Stimulated activated CD4-positive, alpha-beta T cell treated with anti-CD3 and anti-CD28 coated beads, Interleukin-15, amount 100 ng/mL, for 24 hours (primary cell): ENCODE results near the gene SLC22A7.
"Not testable (repeated sequence)": the region's sequence is repeated elsewhere in the genome, so short reads cannot be mapped to it uniquely, and the experiment has no call there.

Experiments
- DNase-seq: peaks from one replicate; pipeline ENCODE4 v3.0.0-alpha.2; 2020

Gene SLC22A7

DNA sequence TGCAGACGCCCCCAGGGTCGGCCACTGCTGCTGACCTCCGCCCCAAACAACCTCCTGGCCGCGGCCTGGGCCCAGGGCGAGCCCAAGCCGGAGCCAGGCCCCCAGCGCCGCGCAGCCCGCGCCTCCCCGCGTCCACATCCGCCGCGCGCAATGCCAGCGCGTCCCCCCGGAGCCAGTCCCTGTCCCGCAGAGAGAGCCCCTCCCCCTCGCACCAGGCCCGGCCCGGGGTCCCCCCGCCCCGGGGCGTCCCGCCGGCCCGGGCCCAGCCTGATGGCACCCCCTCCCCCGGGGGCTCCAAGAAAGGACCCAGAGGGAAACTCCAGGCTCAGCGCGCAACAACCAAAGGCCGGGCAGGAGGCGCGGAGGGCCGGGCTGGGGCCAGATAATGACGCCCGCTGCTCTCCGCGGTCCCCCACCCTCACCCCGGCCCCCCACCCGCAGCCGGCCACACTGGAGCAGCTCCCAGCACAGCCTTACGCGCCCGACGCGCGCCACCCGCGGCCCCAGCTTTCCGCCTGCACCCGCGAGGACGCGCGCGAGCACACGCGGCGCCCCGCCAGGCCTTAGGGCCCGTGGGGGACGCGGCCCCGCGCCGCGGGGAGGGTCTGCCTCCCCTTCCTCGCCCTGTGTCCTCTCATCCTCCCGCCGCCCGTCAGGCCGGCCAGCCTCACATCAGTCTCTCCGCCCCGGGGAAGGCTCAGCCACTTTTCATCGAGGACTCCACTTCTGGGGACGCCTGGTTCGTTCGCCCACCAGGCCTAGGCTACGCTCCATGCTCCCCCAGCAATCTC is 12.9 kb upstream of the SLC22A7 start:
- no peak for DNase-seq

DNA sequence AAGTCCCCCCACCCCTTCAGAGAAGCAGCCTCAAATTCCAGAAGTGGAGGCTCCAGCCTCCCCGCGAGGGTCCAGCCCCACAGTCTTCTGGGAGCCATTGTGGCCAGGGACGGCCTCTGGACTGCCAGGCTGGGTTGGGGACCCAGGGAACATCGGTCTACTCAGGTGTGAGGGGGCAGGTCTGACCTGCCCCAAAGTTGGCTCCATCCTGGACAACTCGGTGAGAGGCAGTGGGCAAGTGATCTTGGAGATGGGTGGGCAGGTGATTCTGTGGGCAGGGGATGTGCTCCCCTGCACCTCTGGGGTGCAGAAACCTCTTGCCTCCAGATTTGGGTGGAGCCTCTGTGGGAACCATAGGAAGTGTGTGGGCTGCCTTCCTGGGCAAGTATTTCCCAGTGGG is 12.2 kb upstream of the SLC22A7 start:
- DNase-seq: no peak

DNA sequence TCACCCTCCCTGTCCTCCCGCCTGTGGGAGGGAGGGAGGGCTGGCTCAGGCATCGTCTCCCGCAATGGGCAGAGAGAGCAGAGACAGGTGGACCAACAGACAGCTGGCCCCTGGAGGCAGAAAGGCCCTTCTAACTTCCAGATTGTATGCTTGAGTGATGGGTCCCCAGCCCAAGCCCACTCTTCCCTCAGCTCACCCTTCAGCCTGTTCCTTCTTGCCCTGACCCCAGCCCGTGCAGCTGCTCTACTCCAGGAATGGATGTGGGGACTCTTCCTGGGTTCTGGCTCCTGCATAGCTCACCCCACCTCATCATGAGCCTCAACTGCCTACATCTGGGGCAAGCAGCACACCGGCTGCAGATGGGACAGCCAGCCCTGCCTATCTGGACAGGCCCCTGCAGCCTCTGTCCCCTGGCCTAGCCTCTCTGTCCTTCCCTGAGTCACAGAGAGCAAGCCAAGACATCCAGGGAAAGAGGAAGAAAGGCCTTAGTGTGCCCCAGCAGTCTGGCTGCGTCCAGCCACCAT is 11.5 kb upstream of the SLC22A7 start:
- no peak for DNase-seq

DNA sequence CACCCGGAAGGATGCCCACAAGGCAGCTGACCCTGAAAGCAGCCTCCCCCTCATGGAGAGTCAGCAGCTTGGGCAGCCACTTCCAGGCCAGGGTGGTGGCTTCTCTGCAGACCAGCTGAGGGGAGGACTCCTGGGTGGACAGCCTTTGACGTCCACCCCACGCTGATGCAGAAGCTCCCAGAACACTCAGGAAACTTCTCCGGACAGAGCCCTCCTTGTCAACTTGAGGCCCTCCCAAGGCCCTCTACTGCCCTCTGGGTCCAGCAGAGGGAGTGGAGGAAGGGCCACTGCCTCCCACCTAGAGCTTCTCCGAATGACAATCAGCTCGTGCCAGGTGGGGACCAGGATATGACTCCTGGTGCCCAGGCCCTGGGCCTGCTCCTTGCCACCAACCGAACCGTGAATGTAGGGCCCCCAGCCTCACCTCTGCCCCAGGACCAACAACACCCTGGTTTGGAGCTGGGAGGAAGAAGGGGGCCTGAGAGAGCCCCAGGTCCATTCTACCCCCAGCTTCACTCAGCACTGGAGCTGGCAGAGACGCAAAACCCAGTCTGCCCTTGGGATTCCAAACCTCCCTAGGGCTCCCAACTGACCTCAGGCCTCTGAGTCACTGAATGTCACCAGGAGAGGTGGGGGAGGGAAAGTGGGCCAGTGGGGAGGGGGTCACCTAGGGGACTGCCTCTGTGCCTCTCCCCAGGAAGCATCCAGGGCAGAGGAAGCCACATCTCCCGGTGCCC is 10.9 kb upstream of the SLC22A7 start:
- DNase-seq: no peak

GRCh38 chr6:43287717-43288679 is 10.1 kb upstream of the SLC22A7 start:
- no peak for DNase-seq

DNA sequence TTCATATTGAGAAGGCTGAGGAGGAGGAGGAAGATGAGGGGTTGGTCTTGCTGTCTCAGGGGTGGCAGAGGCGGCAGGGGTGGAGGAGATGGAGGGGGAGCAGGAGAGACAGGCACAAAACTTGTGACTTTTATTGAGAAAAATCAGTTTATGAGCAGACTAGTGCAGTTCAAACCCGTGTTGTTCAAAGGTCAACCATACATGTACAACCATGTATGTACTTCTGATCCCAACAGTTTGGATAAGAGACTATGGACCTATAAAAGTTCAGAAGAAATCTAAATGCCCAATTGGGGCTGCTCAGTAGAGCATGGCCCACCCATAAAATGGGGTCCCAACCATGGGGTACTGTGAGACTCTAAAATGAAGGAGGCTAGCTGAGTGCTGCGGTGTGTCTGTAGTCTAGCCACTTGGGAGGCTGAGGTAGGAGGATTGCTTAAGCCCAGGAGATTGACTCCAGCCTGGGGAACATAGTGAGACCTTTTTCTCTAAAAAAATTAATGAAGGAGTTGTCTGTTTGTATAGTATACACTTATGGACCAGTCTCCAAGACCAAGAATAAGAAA is 7.6 kb upstream of the SLC22A7 start:
- no peak for DNase-seq

DNA sequence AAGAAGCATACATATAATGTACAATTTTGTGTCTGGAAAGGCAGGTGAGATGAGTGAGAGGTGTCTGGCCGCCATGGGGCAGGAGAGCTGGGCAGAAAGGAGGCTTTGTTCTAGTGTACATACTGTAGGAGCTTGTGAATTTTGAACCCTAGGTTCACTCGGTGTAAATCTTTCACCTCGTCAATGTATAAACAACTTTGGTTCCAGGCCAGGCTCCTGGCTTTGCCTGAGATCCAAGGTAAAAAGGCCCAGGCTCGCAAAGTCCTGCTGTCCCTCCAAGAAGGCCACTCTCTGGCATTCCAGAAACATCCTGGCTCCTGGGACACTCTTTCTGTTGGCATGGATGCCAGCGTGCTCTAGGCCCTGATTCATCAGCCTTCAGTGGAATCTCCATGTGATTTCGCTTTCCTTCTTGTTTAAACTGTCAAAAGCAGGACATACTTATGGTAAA is 7.1 kb upstream of the SLC22A7 start:
- no peak for DNase-seq

DNA sequence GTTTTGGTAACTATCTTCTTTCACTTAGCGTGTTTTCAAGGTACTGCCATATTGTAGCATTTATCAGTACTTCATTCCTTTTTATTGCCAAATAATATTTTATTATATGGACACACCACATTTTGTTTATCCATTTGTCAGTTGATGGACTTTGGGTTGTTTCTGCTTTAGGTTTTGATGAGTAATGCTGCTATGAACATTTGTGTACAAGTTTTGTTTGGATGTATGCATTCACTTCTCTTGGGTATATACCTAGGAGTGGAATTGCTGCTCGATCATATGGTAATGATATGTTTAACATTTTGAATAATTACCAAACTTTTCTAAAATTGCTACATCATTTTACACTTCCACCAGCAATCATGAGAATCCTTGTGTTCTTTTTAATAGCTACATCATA is 6.4 kb upstream of the SLC22A7 start:
- no peak for DNase-seq

- no peak for DNase-seq
These were observed 5.7 kb upstream of the SLC22A7 start for GRCh38 chr6:43292341-43292740.

GRCh38 chr6:43292763-43293318 is 5.2 kb upstream of the SLC22A7 start:
- DNase-seq: no peak

GRCh38 chr6:43293698-43294097 is 4.4 kb upstream of the SLC22A7 start:
- no peak for DNase-seq

DNA sequence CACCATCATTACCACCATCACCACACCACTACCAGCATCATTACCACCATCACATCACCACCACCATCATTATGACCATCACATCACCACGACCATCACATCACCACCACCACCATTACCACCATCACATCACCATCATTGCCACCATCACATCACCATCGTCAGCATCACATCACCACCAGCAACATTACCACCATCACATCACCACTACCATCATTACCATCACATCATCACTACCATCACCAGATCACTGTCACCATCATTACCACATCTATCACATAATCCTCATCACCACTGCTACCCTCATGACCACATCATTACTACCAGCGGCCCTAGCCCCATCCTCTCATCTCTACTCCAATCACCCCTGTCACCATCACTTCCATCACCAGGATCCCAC is 3.5 kb upstream of the SLC22A7 start:
- DNase-seq: no peak

DNA sequence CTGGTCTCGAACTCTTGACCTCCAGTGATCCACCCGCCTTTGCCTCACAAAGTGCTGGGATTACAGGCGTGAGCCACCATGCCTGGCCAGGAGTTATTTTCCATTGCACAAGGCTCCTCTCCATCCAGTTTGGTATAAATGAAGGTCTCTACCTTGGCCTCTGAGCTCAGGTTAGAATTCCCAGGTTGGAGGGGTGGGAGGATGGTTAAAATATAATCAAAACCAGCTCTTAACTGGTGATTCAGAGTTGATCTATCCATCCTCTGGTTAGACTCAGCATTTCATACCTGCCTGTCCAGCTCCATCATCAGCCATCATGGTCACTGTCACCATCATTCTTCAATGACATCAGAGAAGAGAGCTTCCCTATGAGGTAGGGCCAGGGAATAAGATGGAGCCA is 2.6 kb upstream of the SLC22A7 start:
- DNase-seq: no peak

- DNase-seq: no peak
These were observed 1.1 kb upstream of the SLC22A7 start for GRCh38 chr6:43296780-43297497.

DNA sequence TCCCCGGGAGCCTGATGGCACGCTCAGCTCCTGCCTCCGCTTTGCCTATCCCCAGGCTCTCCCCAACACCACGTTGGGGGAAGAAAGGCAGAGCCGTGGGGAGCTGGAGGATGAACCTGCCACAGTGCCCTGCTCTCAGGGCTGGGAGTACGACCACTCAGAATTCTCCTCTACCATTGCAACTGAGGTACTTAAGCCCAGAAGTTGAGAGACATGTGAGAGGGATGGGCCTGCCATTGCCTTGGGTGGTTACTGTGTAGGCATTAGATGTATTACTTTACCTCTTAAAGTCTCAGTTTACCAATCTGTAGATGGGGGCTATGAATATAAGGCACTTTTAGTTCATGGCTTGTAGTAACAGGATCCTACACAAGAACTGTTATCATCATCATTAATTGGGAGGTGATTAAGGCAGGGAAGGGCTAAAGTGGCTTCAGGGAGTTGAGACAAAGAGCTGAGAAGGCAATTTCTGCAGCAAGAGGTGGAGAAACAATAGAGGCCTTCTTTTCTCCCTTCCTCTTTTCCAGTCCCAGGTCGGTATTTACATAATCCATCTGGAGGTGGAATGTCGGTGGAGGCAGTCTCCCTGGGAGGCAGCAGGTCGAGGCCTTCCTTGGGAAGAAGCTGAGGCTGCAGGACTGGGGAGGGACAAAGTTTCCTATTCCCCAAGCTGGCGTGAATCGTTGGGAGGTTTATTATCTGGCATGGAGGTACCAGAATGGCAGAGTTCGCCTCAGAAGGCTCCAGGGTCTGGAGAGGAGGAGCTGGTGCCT is 691 bp downstream of the SLC22A7 start:
- no peak for DNase-seq

DNA sequence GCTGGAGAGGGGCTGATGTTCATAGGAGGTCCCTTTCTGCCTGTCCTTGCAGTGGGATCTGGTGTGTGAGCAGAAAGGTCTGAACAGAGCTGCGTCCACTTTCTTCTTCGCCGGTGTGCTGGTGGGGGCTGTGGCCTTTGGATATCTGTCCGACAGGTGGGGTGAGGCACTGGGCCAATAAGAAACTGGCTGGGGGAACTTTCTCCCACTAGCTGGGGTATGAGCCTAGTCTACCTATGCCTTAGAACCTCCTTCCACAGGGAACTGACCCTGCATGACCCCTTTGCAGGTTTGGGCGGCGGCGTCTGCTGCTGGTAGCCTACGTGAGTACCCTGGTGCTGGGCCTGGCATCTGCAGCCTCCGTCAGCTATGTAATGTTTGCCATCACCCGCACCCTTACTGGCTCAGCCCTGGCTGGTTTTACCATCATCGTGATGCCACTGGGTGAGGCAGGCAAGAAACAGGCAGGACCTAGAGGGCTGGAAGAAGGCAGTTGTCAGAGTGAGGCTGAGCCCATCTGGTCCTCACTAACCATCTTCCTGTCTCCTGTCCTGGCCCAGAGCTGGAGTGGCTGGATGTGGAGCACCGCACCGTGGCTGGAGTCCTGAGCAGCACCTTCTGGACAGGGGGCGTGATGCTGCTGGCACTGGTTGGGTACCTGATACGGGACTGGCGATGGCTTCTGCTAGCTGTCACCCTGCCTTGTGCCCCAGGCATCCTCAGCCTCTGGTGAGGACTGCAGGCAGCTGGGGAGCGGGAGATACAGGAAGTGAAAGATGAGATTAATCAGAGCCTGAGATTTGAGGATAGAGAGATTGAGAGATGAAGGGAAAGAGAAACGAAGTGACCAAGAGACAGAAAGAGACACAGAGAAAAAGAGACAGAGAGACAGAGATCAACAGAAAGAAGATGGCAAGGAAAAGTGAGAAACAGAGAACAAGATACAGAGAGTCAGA is 1.6 kb downstream of the SLC22A7 start:
- DNase-seq: no peak

DNA sequence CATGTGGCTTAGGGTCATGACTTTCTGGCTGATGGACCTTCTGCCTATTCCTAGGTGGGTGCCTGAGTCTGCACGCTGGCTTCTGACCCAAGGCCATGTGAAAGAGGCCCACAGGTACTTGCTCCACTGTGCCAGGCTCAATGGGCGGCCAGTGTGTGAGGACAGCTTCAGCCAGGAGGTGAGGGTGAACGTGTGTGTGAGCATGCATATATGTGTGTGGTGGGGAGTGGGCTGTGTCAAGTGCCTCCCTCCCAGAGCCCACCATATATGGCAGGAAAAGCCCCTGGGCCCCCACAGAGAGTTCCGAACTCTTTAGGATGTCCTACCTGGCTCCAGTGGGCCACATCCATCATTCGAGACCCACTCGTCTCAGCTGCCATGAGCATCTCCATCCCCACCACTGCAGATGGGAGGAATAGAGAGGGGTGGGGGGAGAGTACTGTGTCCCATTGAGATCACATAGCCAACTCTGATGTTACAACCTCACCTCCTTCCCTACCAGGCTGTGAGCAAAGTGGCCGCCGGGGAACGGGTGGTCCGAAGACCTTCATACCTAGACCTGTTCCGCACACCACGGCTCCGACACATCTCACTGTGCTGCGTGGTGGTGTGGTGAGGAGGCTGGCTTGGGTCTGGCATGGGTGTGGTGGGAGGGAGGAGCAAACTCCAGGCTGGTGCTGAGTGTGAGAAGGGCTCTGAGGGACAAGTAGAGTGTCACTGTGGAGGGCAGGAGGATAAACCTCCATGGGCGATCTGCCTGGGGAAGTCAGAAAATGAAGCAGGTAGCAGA is 3.2 kb downstream of the SLC22A7 start:
- no peak for DNase-seq

GRCh38 chr6:43302126-43302525 is 4.1 kb downstream of the SLC22A7 start:
- DNase-seq: no peak

DNA sequence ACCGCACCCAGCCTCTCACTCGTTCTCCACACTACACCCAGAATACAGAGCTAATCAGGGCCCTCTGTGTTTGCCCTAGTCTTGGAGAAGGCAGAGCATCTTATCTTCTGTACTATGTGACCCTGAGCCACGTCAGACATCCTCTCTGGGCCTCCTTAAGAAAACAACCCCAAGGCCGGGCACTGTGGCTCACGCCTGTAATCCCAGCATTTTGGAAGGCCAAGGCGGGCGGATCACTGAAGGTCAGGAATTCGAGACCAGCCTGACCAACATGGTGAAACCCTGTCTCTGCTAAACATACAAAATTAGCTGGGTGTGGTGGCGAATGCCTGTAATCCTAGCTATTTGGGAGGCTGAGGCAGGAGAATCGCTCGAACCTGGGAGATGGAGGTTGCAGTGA is 4.9 kb downstream of the SLC22A7 start:
- not testable (repeated sequence) for DNase-seq
